Stimulated activated CD4-positive, alpha-beta T cell treated with anti-CD3 and anti-CD28 coated beads, TNF-alpha, amount 100 ng/mL, for 1 hour (primary cell): ENCODE data around the gene SCYGR5.
"Not testable (repeated sequence)": the region's sequence is repeated elsewhere in the genome, so short reads cannot be mapped to it uniquely, and the experiment has no call there.

ENCODE experiments used
- DNase-seq, 3 donors: peaks; one replicate each; pipeline ENCODE4 v3.0.0-alpha.2; 2020; ENCODE audit warnings: low read depth in 3 of 3, low spot score in 1 of 3

SCYGR5 gene

GRCh38 chr2:227666631-227667170 is at the start of gene SCYGR5:
Gene SCYGR5, plus strand, starts transcription at chr2:227666804. Its CDS starts 0 bp downstream, at chr2:227666804.
- not testable (repeated sequence) for DNase-seq

GRCh38 chr2:227617316-227618230 is 49.0 kb upstream of the SCYGR5 start, which contains the start of gene SCYGR4:
Gene SCYGR4, plus strand, starts transcription at chr2:227617498. Its CDS starts 0 bp downstream, at chr2:227617498.
- DNase-seq, result no peak

- no peak for DNase-seq
Observed at GRCh38 chr2:227623226-227623625, 43.4 kb upstream of the SCYGR5 start.

GRCh38 chr2:227625420-227625819 is 41.2 kb upstream of the SCYGR5 start:
- no peak for DNase-seq

- DNase-seq, result no peak
Observed at GRCh38 chr2:227626580-227627151, 39.9 kb upstream of the SCYGR5 start.

GRCh38 chr2:227627769-227628168 is 38.8 kb upstream of the SCYGR5 start:
- no peak for DNase-seq

- no peak for DNase-seq
Observed at GRCh38 chr2:227629435-227629834, 37.2 kb upstream of the SCYGR5 start.

- no peak for DNase-seq
Observed at GRCh38 chr2:227630322-227630721, 36.3 kb upstream of the SCYGR5 start.

GRCh38 chr2:227632827-227633226 is 33.8 kb upstream of the SCYGR5 start:
- no peak for DNase-seq

GRCh38 chr2:227634201-227634600 is 32.4 kb upstream of the SCYGR5 start:
- no peak for DNase-seq

- DNase-seq, result no peak
Observed at GRCh38 chr2:227642656-227643055, 23.9 kb upstream of the SCYGR5 start.

GRCh38 chr2:227643990-227644551 is 22.5 kb upstream of the SCYGR5 start:
- DNase-seq, result no peak

GRCh38 chr2:227653419-227653818 is 13.2 kb upstream of the SCYGR5 start:
- no peak for DNase-seq

- DNase-seq, result no peak
Observed at GRCh38 chr2:227654426-227654825, 12.2 kb upstream of the SCYGR5 start.

- DNase-seq, result no peak
Observed at GRCh38 chr2:227655454-227655853, 11.2 kb upstream of the SCYGR5 start.

- no peak for DNase-seq
Observed at GRCh38 chr2:227657199-227657845, 9.3 kb upstream of the SCYGR5 start.

- DNase-seq, result no peak
Observed at GRCh38 chr2:227661025-227661649, 5.5 kb upstream of the SCYGR5 start.

GRCh38 chr2:227661827-227662226 is 4.8 kb upstream of the SCYGR5 start:
- DNase-seq, result no peak

GRCh38 chr2:227665189-227665940 is 1.2 kb upstream of the SCYGR5 start:
- no peak for DNase-seq
